ENCODE data around the gene TMEM201.

DNA sequence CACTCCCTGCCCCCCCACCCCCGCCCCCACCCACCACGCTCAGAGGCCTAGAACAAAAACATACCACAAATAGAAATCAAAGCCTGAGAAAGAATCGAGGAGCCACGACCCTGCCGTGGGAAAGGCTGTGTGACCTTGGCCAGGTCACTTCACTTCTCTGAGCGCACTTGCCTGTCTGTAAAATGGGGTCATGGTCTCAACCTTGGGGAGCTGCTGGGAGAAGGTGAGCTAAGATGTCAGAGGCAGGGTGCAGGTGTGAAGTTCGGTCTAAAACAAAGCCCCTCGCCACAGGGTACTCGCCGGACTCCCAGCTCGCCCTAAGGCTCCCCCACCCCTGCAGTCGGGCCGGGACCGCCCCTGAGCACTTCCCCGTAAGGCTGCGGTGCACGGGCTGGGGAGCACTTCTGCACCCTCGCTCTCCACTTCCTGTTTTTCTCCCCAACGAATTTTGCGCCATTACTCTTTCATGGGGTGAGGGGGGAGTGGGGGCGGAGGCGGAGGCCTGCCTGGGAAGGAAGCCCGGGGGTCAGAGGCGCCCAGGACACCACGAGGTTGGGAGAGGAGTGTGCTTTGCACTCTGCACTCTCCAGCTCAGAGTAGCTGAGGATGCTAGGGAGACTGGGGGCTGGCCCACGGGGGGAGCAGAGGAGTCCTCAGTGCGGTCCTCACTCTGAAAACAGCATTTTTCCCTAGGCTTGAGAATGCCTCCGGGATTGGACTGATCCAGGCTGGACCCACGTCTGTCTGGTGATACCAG is 40.9 kb downstream of the TMEM201 start:
- no peak for TF ChIP-seq POLR2A (IDR thresholded peaks at IDR 0.05; ENCODE audit: low read length)
- no peak for TF ChIP-seq GATA1 (IDR thresholded peaks at IDR 0.05; ENCODE audit: low read depth, low read length)
